ENCODE data around the gene SMARCAD1. TPM values are rescaled to one million over a fixed set of nuclear protein-coding genes. Genes with fewer than 3 reads are reported as not detected.

The SMARCAD1 gene
- total RNA-seq: 10 to 100 TPM; 23.7 to 42.3 (median 35.6) TPM

GRCh38 chr4:94207469-94208224 is at the start of gene SMARCAD1:
SMARCAD1 (plus strand) TSS chr4:94207865; CDS start chr4:94208395, 530 bp downstream.
- peaks cover 22% of the 10 kb centered on the region for H3K36me3 ChIP-seq
- peak within 1 kb of the TSS; percentile 81 for H3K4me3 ChIP-seq
- no peaks in the 10 kb centered on the region for H3K27me3 ChIP-seq
- no peaks in the 10 kb centered on the region for H3K9me3 ChIP-seq
- TF ChIP-seq EP300 (IDR thresholded peaks at IDR 0.05): no peak
- TF ChIP-seq POLR2AphosphoS5 (IDR thresholded peaks at IDR 0.05): peak in 2 of 3 donors; percentile 44 to 70
- peak; percentile 92 for DNase-seq (ENCODE audit: low spot score in 2 of 2)
- under 1% methylated on average over 57 of the region's 57 CpGs for WGBS
- H3K4me1 ChIP-seq: peaks cover 22% of the 10 kb centered on the region
- H3K27ac ChIP-seq: peak within 1 kb of the TSS; percentile 91

- DNase-seq (ENCODE audit: low spot score in 2 of 2): no peak
- Histone ChIP-seq H3K4me1 (no peaks in the 10 kb centered on the region), H3K27ac (no peak overlapping the region), H3K36me3 (no peaks in the 10 kb centered on the region), H3K4me3 (no peak overlapping the region), H3K27me3 (no peaks in the 10 kb centered on the region), H3K9me3 (no peaks in the 10 kb centered on the region)
- WGBS: 83% methylated on average over 3 of the region's 3 CpGs
- TF ChIP-seq, protein P1, sequence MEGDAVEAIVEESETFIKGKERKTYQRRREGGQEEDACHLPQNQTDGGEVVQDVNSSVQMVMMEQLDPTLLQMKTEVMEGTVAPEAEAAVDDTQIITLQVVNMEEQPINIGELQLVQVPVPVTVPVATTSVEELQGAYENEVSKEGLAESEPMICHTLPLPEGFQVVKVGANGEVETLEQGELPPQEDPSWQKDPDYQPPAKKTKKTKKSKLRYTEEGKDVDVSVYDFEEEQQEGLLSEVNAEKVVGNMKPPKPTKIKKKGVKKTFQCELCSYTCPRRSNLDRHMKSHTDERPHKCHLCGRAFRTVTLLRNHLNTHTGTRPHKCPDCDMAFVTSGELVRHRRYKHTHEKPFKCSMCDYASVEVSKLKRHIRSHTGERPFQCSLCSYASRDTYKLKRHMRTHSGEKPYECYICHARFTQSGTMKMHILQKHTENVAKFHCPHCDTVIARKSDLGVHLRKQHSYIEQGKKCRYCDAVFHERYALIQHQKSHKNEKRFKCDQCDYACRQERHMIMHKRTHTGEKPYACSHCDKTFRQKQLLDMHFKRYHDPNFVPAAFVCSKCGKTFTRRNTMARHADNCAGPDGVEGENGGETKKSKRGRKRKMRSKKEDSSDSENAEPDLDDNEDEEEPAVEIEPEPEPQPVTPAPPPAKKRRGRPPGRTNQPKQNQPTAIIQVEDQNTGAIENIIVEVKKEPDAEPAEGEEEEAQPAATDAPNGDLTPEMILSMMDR (IDR thresholded peaks at IDR 0.05): no peak
- TF ChIP-seq POLR2AphosphoS5 (IDR thresholded peaks at IDR 0.05) (no peak), EP300 (IDR thresholded peaks at IDR 0.05) (no peak), POLR2A (IDR thresholded peaks at IDR 0.05) (no peak)
Measured at GRCh38 chr4:94158883-94159282, 48.8 kb upstream of the SMARCAD1 start.

DNA sequence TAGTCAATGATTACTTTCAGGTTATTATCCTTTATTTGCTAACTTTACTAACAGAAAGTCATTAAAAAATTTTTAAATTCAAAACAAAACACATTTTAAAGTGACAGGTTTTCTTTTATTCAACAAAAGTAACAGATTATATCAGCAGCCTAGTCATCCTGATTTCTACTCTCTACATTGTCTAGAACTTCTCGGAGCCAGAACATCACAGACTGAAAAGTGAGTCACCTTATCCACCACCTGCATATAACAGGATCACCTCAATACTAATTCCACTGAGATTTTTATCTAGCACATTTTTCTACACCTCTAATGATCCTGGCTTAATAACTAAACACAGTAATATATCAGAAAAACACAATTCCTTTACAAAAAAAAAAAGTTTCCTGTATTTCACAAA is 47.9 kb upstream of the SMARCAD1 start:
- Histone ChIP-seq H3K4me3 (no peak overlapping the region), H3K36me3 (no peaks in the 10 kb centered on the region), H3K9me3 (no peaks in the 10 kb centered on the region), H3K27me3 (no peaks in the 10 kb centered on the region), H3K4me1 (no peaks in the 10 kb centered on the region), H3K27ac (no peak overlapping the region)
- WGBS: 75% methylated on average over 1 of the region's 1 CpG
- no peak for DNase-seq (ENCODE audit: low spot score in 2 of 2)
- no peak for TF ChIP-seq EP300 (IDR thresholded peaks at IDR 0.05)
- TF ChIP-seq POLR2A (IDR thresholded peaks at IDR 0.05): no peak
- TF ChIP-seq, protein P1 (IDR thresholded peaks at IDR 0.05): no peak
- no peak for TF ChIP-seq POLR2AphosphoS5 (IDR thresholded peaks at IDR 0.05)

GRCh38 chr4:94160774-94161173 is 46.9 kb upstream of the SMARCAD1 start:
- Histone ChIP-seq H3K4me1 (no peaks in the 10 kb centered on the region), H3K27ac (no peak overlapping the region), H3K27me3 (no peaks in the 10 kb centered on the region), H3K4me3 (no peak overlapping the region), H3K9me3 (no peaks in the 10 kb centered on the region), H3K36me3 (no peaks in the 10 kb centered on the region)
- TF ChIP-seq, protein P1 (IDR thresholded peaks at IDR 0.05): no peak
- TF ChIP-seq POLR2AphosphoS5 (IDR thresholded peaks at IDR 0.05): no peak
- no peak for TF ChIP-seq POLR2A (IDR thresholded peaks at IDR 0.05)
- no peak for TF ChIP-seq EP300 (IDR thresholded peaks at IDR 0.05)
- no peak for DNase-seq (ENCODE audit: low spot score in 2 of 2)
- 93% methylated on average over 4 of the region's 4 CpGs for WGBS

DNA sequence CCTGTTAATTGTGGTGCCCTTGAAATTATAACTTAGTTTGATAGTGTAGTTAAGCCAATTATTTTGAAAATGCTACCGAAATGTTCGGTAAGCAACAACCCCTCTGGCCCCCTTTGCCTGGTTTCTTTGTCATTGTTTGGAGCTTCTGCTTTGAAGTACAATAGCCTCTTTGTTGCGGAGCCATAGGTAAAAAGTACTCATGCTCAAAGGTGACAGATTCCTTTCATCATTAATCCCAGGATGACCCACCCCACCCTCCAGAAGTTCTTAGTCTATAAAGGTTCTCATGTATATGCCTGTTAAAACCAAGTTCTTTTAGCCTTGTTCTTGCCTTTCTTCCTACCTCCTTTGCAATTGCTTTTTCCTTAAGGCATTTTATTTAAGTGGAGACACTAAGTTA is 42.4 kb upstream of the SMARCAD1 start:
- H3K27me3 ChIP-seq: no peaks in the 10 kb centered on the region
- no peaks in the 10 kb centered on the region for H3K9me3 ChIP-seq
- H3K36me3 ChIP-seq: no peaks in the 10 kb centered on the region
- H3K27ac ChIP-seq: no peak overlapping the region
- H3K4me1 ChIP-seq: no peaks in the 10 kb centered on the region
- TF ChIP-seq, protein P1 (IDR thresholded peaks at IDR 0.05): no peak
- TF ChIP-seq POLR2AphosphoS5 (IDR thresholded peaks at IDR 0.05) (no peak), EP300 (IDR thresholded peaks at IDR 0.05) (no peak)
- DNase-seq (ENCODE audit: low spot score in 2 of 2): no peak
- H3K4me3 ChIP-seq: no peak overlapping the region
- WGBS: 68% methylated on average over 3 of the region's 3 CpGs

All from suprapubic skin (tissue), 4 donors.